GM19099 (cell line): ENCODE measurements around the gene NOL4.

Source experiments
- POLR2A ChIP-seq: IDR thresholded peaks from 3 replicates; pipeline ENCODE4 v1.6.1; 2011; ENCODE audit warnings: low read depth; ENCODE audit not compliant: insufficient read length; ENCODE audit errors: extremely low read depth

The NOL4 gene

DNA sequence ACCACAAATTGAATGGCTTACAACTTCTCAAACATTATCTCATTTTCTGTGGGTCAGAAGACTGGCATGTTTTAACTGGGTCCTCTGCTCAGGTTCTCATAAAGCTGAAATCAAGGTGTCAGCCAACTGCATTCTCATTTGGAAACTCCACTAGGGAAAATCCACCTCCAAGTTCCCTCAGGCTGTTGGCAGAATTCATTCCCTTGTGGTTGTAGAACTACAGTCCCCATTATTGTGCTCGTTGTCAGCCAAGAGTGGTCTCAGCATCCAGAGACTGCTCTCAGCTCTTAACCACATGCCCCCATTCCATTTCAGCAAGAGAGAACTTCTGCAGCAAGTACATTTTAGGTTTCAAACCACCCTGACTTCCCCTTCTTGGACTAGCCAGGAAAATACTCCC lies 12.2 kb downstream of the NOL4 start:
- no peak for TF ChIP-seq POLR2A

DNA sequence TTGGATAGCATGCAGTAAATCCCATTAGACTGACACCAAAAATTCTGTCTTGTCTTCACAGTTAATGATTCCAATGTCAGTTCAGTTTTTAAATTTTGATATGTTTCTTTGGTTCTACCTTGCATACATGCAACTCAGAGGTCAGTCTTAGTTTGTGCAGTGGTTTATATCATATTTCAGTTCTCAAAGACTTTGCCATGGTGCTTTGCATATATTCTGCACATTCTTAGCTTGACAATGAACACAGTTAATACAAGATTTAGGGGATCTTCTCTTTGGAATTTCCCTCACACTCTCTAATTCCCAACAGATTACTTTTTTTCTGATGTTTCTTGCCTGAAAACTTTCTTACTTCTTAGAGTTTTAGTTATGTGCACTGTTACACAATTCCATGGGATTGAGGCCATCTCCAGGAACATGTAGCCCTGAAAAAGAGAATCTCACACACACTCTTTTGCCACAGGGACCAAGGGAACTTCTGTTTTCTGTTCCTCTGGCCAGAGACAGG lies 17.3 kb downstream of the NOL4 start:
- TF ChIP-seq POLR2A, result no peak

DNA sequence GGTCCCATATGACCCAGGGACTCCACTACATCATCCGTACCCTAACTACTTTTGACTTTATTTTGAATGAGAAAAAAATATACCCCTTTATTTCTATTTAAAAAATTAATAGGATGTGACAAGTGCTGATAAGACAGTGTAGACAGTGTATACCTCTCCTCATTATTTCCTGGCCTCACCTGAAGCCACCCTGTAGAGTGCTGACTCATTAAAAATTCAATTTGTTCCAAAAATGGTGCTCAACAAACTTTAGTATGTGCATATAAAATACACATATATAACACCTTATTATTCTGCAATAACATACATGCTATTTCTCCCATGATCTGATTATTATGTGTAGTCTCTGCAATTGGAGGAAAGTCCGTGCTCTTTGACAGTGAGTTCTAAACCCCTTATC lies 20.8 kb downstream of the NOL4 start:
- no peak for TF ChIP-seq POLR2A

DNA sequence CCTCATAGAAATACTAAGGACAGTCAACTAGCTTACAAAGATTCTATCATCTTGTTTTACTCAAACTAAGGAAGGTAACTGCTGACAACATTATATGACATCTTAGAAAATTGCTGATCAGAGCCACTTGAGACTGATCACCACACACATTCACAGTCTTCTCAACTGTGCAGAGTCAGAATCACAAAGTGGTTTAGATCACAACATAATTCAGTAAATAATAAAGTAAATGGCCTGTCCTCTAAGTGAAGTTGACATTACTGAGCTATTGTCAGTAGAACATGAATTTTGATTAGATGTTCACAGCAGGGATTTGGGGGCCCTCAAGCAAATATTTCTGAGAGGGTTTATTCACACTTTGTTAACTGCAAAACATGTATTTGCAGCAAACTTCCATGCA lies 28.5 kb downstream of the NOL4 start:
- no peak for TF ChIP-seq POLR2A

GRCh38 chr18:34194239-34194638 lies 30.5 kb downstream of the NOL4 start:
- no peak for TF ChIP-seq POLR2A

- TF ChIP-seq POLR2A, result no peak
Observed at GRCh38 chr18:34189656-34190435, 34.9 kb downstream of the NOL4 start.
